Uterus (tissue), 2 donors: ENCODE measurements around the gene COL13A1.

ENCODE experiments used
- POLR2A ChIP-seq, 2 donors: fragments of 450-650 bp; IDR thresholded peaks; one replicate each; pipeline ENCODE4 v1.6.1; 2016; ENCODE audit warnings: antibody characterized with exemption in 2 of 2, mild to moderate bottlenecking in 1 of 2, moderate library complexity in 1 of 2
- TF ChIP-seq, protein P1 (sequence below), 4 experiments: fragments of 200-600 bp in 2 of 4; fragments of 450-650 bp in 2 of 4; sonication (generic) in 2 of 4; IDR thresholded peaks; one replicate each; pipeline ENCODE4 v1.5.1; 2016 to 2019; ENCODE audit warnings: antibody characterized with exemption in 4 of 4, mild to moderate bottlenecking in 2 of 4, moderate library complexity in 1 of 4

DNA sequence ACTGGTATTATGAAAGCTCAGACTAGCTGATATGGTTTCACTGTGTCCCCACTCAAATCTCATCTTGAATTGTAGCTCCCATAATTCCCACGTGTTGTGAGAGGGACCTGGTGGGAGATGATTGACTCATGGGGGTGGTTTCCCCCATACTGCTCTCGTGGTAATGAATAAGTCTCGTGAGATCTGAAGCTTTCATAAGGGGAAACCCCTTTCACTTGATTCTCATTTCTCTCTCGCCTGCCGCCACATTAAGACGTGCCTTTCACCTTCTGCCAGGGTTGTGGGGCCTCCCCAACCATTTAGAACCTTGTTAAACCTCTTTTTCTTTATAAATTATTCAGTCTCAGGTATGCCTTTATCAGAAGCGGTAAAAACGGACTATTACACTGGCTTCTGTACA lies 40.3 kb downstream of the COL13A1 start:
- no peak for TF ChIP-seq POLR2A (IDR thresholded peaks at IDR 0.05)
- TF ChIP-seq, protein P1, sequence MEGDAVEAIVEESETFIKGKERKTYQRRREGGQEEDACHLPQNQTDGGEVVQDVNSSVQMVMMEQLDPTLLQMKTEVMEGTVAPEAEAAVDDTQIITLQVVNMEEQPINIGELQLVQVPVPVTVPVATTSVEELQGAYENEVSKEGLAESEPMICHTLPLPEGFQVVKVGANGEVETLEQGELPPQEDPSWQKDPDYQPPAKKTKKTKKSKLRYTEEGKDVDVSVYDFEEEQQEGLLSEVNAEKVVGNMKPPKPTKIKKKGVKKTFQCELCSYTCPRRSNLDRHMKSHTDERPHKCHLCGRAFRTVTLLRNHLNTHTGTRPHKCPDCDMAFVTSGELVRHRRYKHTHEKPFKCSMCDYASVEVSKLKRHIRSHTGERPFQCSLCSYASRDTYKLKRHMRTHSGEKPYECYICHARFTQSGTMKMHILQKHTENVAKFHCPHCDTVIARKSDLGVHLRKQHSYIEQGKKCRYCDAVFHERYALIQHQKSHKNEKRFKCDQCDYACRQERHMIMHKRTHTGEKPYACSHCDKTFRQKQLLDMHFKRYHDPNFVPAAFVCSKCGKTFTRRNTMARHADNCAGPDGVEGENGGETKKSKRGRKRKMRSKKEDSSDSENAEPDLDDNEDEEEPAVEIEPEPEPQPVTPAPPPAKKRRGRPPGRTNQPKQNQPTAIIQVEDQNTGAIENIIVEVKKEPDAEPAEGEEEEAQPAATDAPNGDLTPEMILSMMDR (IDR thresholded peaks at IDR 0.05) = no peak
